Heart right ventricle (tissue), 16 donors: ENCODE data around the gene ATG4D. TPM values are rescaled to one million over a fixed set of nuclear protein-coding genes. Genes with fewer than 3 reads are reported as not detected.

ENCODE experiments used
- ATAC-seq, 8 donors: fragments of 200-7000 bp; cut with Tn5 transposase; one replicate each; pipeline ENCODE4 v1.9.1; 2020; ENCODE audit warnings: mild to moderate bottlenecking in 8 of 8, moderate library complexity in 8 of 8, moderate number of reproducible peaks in 1 of 8
- DNase-seq, 2 donors: peaks; one replicate each; pipeline ENCODE4 v3.0.0-alpha.2; 2020
- H3K27ac ChIP-seq, 10 donors: fragments of 200-600 bp; sonication (generic) in 2 of 10; one replicate each; pipeline versions ENCODE4 v1.5.0 to v1.8.0; 2020 to 2022; ENCODE audit warnings: mild to moderate bottlenecking in 3 of 10
- H3K27me3 ChIP-seq, 7 donors: fragments of 200-600 bp; one replicate each; pipeline ENCODE4 v1.8.0; 2021 to 2022; ENCODE audit warnings: mild to moderate bottlenecking in 2 of 7
- H3K36me3 ChIP-seq, 9 donors: fragments of 200-600 bp; sonication (generic) in 1 of 9; one replicate each; pipeline versions ENCODE4 v1.5.0 to v1.8.0; 2020 to 2022; ENCODE audit warnings: mild to moderate bottlenecking in 2 of 9
- H3K4me1 ChIP-seq, 9 donors: fragments of 200-600 bp; sonication (generic) in 1 of 9; one replicate each; pipeline versions ENCODE4 v1.5.0 to v1.8.0; 2020 to 2022; ENCODE audit warnings: mild to moderate bottlenecking in 4 of 9
- H3K4me3 ChIP-seq, 10 donors: fragments of 200-600 bp; sonication (generic) in 2 of 10; one replicate each; pipeline versions ENCODE4 v1.5.0 to v1.8.0; 2020 to 2022; ENCODE audit warnings: mild to moderate bottlenecking in 7 of 10, moderate library complexity in 2 of 10
- H3K9me3 ChIP-seq, 11 donors: fragments of 200-600 bp in 10 of 11; sonication (generic) in 2 of 11; one replicate each; pipeline versions ENCODE4 v1.5.0 to v1.8.0; 2013 to 2022; ENCODE audit warnings: mild to moderate bottlenecking in 2 of 11, control low read depth in 1 of 11, moderate library complexity in 1 of 11
- CTCF ChIP-seq, 9 donors: fragments of 200-600 bp; sonication (generic) in 2 of 9; IDR thresholded peaks; one replicate each; pipeline versions ENCODE4 v1.5.0 to v1.8.0; 2021 to 2022; ENCODE audit warnings: antibody characterized with exemption in 9 of 9, mild to moderate bottlenecking in 5 of 9, moderate library complexity in 1 of 9
- WGBS, 2 donors: extraction: QIAGEN DNeasy Blood & Tissue Kit; methylation state at CpG; one replicate each; pipeline ENCODE4 v1.1.7; 2013; ENCODE audit warnings: inconsistent platforms in 1 of 2; 5-methylcytosine and 5-hydroxymethylcytosine counted together
- intact Hi-C, 10 donors: fragments of 100-400 bp; cut with DNase I; formaldehyde crosslinking; loops; one replicate each; pipeline versions ENCODE4 v1.11.1 to v1.14.2; 2022
- polyA plus RNA-seq, 2 donors: library from polyadenylated mRNA; stranded (reverse); fragments of 200-250 nt; gene quantifications; one replicate each; pipeline ENCODE4 v1.2.3, GENCODE V29; 2013
- total RNA-seq, 10 donors: library from RNA; stranded (reverse); fragmentation: NEBNext Ultra II Directional in 3 of 10; extraction: Animal tissue kit (Norgen Biotek cat#: 25700) in 3 of 10; gene quantifications; one replicate each; pipeline versions ENCODE4 v1.2.1 to v1.2.4, GENCODE V29; 2021 to 2023
- donor health status: Arrhythmogenic right ventricular cardiomyopathy.
- donor health status: ischemic (EF 13 %, LVEDD 7.1; RV severe dilation, severe dysfunction).
- donor health status: healthy with polysubstance abuse.
- donor health status: DM: no; HTN: yes; CAD: no.
- donor health status: DM: no; HTN: no; CAD: no.
- donor health status: ischemic (EF 25% LVEDD 6.9; RV normal size, moderate dysfunction).
- donor health status: ischemic (EF 25% LVEDD 5.7; RV mildly dilated, moderate dysfunction).
- donor health status: healthy.
- donor health status: DM: yes; HTN: yes; CAD: no.
- donor health status: Ischemic cardiomyopathy.
- donor health status: ischemic (EF 35%, LVEDD 5.7; RV mildly dilated, moderate dysfunction).
- donor health status: nonischemic (EF 11% LVEDD 7.7; RV severe dilation, severe dysfunction).
- donor health status: DM: yes; HTN: yes; CAD: no.
- donor health status: PGD.
- donor health status: ischemic (EF 29% LVEDD 5.4; RV normal size, mild dysfunction).
- donor health status: nonischemic (EF 23%, LVEDD 6.1; RV moderate dilation, normal function).

ATG4D gene
- total and polyA plus RNA-seq, 12 donors = 47.6 to 66.2 (median 57.3) TPM

- H3K4me3 ChIP-seq = peak overlapping the region in 6 of 10 donors; percentile 43 to 55 (median 52)
- peaks cover 12 to 75% (median 66%) of the 10 kb centered on the region in 7 donors for H3K27me3 ChIP-seq
- 7 to 12% methylated on average over 32 to 33 of the region's 33 CpGs for WGBS, 2 donors
- H3K27ac ChIP-seq = peak overlapping the region in 4 of 10 donors; percentile 16 to 69 (median 58)
- intact Hi-C loops = no loop called here
- H3K9me3 ChIP-seq = no peaks in the 10 kb centered on the region
- H3K4me1 ChIP-seq = peaks cover 7 to 35% (median 24%) of the 10 kb centered on the region in 9 donors
- ATAC-seq (peak in 4 of 8 donors; percentile 8 to 58 (median 41)), DNase-seq (peak in 1 of 2 donors; percentile 11)
- no peak for TF ChIP-seq CTCF (IDR thresholded peaks at IDR 0.05)
- no peaks in the 10 kb centered on the region for H3K36me3 ChIP-seq
These were observed 25.0 kb upstream of the ATG4D start for GRCh38 chr19:10518444-10519361.

GRCh38 chr19:10519421-10519820 lies 24.3 kb upstream of the ATG4D start:
- Histone ChIP-seq H3K27me3 (peaks cover 4 to 68% (median 58%) of the 10 kb centered on the region in 7 donors), H3K4me1 (peaks cover 7 to 28% (median 24%) of the 10 kb centered on the region in 9 donors), H3K4me3 (no peak overlapping the region), H3K9me3 (no peaks in the 10 kb centered on the region), H3K27ac (peak overlapping the region in 1 of 10 donors; percentile 36), H3K36me3 (no peaks in the 10 kb centered on the region)
- DNase-seq (no peak), ATAC-seq (no peak)
- no peak for TF ChIP-seq CTCF (IDR thresholded peaks at IDR 0.05)
- WGBS, 2 donors = 71 to 80% methylated on average over 7 of the region's 7 CpGs
- intact Hi-C loops = no loop called here

GRCh38 chr19:10520652-10521318 lies 22.9 kb upstream of the ATG4D start:
- ATAC-seq (no peak), DNase-seq (no peak)
- TF ChIP-seq CTCF (IDR thresholded peaks at IDR 0.05) = no peak
- Histone ChIP-seq H3K36me3 (no peaks in the 10 kb centered on the region), H3K27ac (no peak overlapping the region), H3K4me3 (no peak overlapping the region), H3K4me1 (peaks cover 7 to 28% (median 23%) of the 10 kb centered on the region in 9 donors), H3K9me3 (no peaks in the 10 kb centered on the region), H3K27me3 (peaks cover 0 to 54% (median 45%) of the 10 kb centered on the region in 7 donors)
- intact Hi-C loops = no loop called here
- 84 to 86% methylated on average over 15 of the region's 15 CpGs for WGBS, 2 donors

GRCh38 chr19:10521461-10522171 lies 22.1 kb upstream of the ATG4D start:
- no peak for TF ChIP-seq CTCF (IDR thresholded peaks at IDR 0.05)
- ATAC-seq = no peak
- intact Hi-C loops = no loop called here
- no peak for DNase-seq
- Histone ChIP-seq H3K27me3 (peaks cover 0 to 46% (median 37%) of the 10 kb centered on the region in 7 donors), H3K27ac (no peak overlapping the region), H3K4me1 (peaks cover 7 to 27% (median 23%) of the 10 kb centered on the region in 9 donors), H3K4me3 (no peak overlapping the region), H3K9me3 (no peaks in the 10 kb centered on the region), H3K36me3 (no peaks in the 10 kb centered on the region)
- WGBS, 2 donors = 78 to 84% methylated on average over 13 of the region's 13 CpGs
